T-helper 1 cell treated with Interleukin-12 subunit alpha and Interleukin-12 subunit beta and Interleukin-4 antibody, amounts not matched to agents 30 ng/mL and 1 ng/mL, for 36 hours (primary cell): ENCODE results near the gene MMAA. TPM values are rescaled to one million over a fixed set of nuclear protein-coding genes. Genes with fewer than 3 reads are reported as not detected.

ENCODE experiments used
- intact Hi-C: fragments of 100-400 bp; cut with micrococcal nuclease; formaldehyde crosslinking; loops from one replicate; pipeline ENCODE4 v1.15.1; 2024
- total RNA-seq: library from RNA; stranded (reverse); gene quantifications from 2 replicates; pipeline ENCODE4 v1.2.3, GENCODE V29; 2022

MMAA gene
- total RNA-seq, 1 donor from 2014 or later, result 14.0 TPM

DNA sequence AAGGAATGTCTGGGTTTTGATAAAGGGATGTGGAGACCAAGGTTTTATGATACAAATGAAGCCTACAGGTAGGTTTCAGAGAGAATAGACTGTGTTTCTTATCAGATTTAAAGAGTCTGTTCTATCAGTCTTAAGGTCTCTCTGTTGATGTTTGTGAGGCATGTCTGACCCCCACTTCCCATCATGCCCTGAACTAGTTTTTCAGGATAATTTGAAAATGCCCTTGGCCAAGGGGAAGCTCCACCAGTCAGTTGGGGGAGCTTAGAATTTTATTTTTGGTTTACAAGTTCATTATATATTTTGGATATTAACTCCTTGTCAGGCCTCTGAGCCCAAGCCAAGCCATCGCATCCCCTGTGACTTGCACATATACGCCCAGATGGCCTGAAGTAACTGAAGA lies 79.3 kb downstream of the MMAA start:
- intact Hi-C loops, result no loop called here

DNA sequence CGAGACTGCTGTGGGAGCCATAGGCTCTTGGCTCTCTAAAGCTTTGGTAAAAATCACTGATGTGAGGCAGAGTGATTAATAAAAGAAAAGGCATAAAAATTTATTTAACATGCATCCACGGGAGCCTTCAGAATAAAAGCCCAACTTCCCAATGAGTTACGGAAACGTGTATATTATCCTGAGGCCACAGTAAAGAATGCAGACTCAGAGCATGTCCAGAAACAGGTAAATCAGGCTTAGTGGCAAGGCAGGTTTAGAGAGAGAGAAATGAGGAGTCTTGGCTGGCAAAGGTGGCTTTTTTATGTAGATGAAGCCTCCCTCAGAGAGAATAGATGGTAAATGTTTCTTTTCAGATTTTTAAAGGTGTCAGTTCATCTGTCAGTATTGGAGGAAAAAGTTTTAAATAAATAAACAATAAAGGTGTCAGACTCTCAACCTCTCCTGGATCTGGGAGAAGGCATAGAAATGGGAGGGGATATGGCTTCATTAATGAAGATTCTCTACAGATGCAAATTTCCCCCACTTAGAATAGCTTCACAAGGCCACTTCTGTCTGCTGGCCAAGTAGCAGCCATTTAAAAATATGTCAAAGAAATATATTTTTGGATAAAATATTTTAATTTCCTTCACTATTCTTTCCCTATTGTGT lies 84.8 kb downstream of the MMAA start:
- intact Hi-C loops, result no loop called here

DNA sequence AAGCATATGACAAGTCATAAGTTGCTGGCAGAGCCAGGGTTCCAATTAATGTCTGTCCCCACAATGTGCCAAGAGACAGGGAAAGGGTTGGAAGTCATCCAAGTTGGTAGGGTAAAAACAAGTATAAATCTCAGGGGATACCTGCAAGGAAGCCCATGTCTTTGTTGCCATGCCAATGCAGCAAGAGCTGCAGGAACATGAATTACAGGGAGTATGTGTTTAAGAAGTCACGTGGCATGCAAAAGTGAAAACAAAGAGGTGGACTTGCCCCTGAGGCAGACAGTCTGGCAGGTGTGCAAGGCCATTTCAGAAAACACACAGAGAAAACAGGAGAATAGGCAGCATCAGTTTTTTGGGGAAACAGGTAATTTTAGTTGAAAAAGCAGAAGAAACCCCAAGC lies 90.2 kb downstream of the MMAA start:
- intact Hi-C loops, result no loop called here

Other genes starting within 250 kb of the MMAA start
- 0.85 and 1.7 TPM in 2 replicates for gene SMAD1, start 137.5 kb upstream of the MMAA start, total RNA-seq
- gene C4orf51, start 60.8 kb downstream of the MMAA start, total RNA-seq, result not detected in 2 replicates